PC-9 (cell line): ENCODE measurements around the gene CTSH.

Experiments
- CTCF ChIP-seq: fragments of 200-600 bp; sonication (generic); conservative IDR thresholded peaks from 2 replicates; pipeline ENCODE4 v1.6.1; 2017; ENCODE audit warnings: mixed run types, antibody characterized with exemption, mild to moderate bottlenecking, moderate library complexity
- EZH2 ChIP-seq: fragments of 200-600 bp; sonication (generic); IDR thresholded peaks from 2 replicates; pipeline ENCODE4 v1.8.0; 2017; ENCODE audit warnings: antibody characterized with exemption, low read depth

GRCh38 chr15:78912316-78912715, 32.5 kb downstream of the CTSH start:
- TF ChIP-seq CTCF: no peak
- no peak for TF ChIP-seq EZH2
